MV-4-11 (cell line): ENCODE data around the gene PRSS33.
A peak's percentile ranks its signal among the peaks of the same experiment; 100 is the strongest.

Experiments used
- DNase-seq: peaks from one replicate; lab custom pipeline; 2025; lab: John Stamatoyannopoulos, UW

Gene PRSS33

DNA sequence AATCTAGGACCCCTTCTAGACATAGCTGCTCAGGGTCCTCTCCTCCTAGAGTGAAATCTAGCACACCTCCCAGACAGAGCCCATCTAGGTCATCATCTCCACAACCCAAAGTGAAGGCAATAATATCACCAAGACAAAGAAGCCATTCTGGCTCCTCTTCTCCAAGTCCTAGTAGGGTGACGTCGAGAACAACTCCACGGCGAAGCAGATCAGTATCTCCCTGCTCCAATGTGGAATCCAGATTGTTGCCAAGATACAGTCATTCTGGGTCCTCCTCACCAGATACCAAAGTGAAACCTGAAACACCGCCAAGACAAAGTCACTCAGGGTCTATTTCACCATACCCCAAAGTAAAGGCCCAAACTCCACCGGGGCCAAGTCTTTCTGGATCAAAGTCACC, 24.2 kb downstream of the PRSS33 start:
- no peak for DNase-seq

DNA sequence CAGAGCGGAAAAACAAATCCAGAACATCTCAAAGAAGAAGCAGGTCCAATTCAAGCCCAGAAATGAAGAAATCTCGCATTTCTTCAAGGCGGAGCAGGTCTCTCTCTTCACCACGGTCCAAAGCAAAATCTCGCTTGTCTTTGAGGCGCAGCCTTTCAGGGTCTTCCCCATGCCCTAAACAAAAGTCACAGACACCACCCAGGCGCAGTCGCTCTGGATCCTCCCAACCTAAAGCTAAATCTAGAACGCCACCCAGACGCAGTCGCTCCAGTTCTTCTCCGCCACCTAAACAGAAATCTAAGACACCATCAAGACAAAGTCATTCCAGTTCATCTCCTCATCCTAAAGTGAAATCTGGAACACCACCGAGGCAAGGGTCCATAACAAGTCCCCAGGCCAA, 24.6 kb downstream of the PRSS33 start:
- DNase-seq: no peak

DNA sequence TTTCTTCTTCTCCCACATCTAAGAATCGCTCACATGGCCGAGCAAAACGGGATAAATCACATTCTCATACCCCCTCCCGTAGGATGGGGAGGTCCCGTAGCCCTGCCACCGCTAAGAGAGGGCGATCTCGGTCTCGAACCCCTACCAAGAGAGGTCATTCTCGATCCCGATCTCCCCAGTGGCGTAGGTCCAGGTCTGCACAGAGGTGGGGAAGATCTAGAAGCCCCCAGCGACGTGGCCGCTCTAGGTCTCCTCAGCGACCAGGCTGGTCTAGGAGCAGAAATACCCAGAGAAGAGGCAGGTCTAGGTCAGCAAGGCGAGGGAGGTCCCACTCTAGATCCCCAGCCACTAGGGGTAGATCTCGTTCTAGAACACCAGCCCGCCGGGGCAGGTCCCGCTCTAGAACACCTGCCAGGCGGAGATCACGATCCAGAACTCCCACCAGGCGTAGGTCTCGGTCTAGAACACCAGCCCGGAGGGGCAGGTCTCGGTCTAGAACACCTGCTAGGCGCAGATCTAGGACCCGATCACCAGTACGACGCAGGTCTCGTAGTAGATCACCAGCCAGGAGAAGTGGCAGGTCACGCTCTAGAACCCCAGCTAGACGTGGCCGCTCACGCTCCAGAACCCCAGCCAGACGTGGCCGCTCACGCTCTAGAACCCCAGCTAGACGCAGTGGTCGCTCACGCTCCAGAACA, 25.3 kb downstream of the PRSS33 start:
- no peak for DNase-seq

DNA sequence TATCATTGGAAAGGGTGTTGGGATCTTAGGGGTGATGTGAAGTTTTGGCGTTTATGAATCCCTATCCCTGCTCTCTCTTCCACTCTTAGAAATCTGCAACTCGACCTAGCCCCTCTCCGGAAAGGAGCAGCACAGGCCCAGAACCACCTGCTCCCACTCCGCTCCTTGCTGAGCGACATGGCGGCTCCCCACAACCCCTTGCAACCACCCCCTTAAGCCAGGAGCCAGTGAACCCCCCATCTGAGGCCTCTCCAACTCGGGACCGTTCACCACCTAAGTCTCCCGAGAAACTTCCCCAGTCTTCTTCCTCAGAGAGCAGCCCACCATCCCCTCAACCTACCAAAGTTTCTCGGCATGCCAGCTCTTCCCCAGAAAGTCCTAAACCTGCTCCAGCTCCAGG, 25.9 kb downstream of the PRSS33 start:
- no peak for DNase-seq

DNA sequence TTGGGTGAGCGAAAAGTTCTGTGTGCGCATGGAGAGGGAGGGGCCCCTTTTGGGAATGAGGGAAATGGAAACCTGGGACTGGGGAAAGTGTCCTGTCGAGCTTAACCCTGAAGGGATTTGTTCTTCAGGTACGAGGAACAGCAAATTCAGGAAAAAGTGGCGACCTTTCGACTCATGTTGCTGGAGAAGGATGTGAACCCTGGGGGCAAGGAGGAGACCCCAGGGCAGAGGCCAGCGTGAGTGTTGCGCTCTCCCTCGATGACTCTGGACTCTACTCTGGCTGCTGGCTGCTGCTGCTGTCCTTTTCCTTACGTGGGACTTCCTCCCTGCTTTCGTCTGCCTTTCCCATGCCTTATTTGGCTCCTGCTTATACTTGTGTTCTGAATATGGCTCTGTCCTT, 30.0 kb downstream of the PRSS33 start:
- no peak for DNase-seq

DNA sequence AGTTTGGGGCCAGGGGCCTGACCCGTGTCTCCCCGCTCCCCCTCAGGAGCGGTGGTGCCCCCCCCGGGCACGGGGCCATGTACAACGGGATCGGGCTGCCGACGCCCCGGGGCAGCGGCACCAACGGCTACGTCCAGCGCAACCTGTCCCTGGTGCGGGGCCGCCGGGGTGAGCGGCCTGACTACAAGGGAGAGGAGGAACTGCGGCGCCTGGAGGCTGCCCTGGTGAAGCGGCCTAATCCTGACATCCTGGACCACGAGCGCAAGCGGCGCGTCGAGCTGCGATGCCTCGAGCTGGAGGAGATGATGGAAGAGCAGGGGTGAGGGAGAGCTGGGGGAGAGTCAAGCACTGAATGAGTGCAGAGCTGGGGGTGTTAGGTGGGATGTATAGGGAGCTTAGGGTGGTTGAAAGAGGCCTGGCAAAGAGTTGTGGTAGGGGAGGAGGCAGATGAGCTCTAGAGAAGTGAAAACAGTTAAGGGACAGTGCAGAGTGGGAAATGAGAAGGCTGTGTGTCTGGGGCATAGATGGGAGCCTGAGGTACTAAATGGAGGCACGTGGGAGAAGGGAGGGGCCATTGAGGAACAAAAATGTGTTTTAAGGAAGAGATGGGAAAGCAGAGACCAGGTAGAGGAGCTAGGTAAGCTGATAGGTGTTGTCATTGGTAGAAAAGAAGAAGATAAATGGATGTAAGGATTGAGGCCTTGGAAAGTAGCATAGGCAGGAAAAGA, 30.9 kb downstream of the PRSS33 start:
- DNase-seq: peak; percentile 67

DNA sequence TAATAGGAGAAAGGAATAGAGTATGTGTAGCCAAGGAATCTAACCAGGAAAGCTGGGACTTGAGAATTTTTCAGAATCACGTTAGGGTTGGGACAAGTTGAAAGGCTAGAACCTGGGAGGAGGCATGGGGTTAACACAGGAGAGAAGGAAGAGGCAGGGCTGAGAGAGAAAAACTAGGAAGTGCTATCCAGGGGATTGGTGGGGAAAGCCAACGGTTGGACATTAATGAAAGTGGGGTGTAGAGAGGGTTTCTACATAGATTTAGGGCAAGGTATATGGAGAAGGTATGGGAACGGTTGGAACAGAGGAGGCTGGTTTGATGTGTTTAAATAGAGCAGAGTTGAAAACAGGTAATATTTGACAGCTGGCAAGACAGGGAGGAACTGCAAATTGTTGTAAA, 32.2 kb downstream of the PRSS33 start:
- no peak for DNase-seq

DNA sequence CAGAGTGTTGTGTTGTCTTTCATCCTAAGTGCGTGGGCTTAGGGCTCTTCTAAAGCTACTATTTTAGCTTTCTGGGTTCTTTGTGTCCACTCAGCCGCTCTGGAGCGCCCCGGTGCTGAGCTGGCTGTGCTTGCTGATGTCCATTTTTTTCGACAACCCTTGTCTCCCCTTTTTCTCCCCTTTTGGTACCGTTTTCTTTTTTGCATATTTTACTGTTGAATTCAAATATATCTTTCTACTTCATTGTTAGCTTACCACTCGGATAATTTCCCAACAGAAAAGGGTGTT, 33.7 kb downstream of the PRSS33 start:
- no peak for DNase-seq

DNA sequence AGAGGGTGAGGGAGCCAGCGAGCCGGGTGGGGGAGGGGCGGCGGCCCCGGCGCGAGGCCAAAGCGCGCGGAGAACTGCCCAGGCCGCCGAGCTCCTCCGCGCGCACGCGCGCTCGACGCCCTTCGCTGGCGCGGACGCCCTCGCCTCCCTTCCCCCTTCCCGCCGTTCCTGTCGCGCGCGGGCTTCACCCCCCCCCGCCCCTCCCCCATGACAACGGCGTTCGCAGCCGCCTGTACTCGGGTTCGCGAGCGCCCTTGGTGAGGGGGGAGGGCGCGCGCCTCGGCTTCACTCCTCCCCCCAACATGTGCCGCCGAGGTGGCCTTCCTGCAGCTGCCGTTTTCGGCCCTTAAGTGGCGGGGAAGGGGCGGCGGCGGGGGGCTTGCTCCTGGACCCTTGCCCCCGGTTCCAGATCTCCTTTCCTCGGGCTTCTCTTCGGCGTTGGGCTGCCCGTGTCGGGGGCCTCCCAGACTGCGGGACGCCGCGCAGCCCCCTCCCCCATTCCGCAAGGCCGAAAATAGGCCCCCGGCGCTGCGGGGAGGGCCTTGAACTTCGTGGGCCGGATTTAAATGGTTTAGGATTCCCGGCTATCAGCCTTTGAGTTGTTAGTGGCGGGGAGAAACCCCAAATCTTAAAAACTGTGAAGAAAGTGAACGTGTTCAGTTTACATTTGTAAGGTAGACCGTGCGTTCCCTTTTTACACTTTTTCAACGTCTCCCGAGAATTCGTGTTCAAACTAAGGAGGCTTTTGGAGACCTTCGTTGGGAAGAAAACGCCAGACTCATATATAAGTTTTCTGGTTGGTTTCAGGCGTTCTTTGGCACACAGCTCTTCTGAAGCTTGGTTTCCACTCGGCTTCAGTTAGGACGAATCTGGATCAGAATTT, 34.3 kb downstream of the PRSS33 start:
- DNase-seq: peak; percentile 62

DNA sequence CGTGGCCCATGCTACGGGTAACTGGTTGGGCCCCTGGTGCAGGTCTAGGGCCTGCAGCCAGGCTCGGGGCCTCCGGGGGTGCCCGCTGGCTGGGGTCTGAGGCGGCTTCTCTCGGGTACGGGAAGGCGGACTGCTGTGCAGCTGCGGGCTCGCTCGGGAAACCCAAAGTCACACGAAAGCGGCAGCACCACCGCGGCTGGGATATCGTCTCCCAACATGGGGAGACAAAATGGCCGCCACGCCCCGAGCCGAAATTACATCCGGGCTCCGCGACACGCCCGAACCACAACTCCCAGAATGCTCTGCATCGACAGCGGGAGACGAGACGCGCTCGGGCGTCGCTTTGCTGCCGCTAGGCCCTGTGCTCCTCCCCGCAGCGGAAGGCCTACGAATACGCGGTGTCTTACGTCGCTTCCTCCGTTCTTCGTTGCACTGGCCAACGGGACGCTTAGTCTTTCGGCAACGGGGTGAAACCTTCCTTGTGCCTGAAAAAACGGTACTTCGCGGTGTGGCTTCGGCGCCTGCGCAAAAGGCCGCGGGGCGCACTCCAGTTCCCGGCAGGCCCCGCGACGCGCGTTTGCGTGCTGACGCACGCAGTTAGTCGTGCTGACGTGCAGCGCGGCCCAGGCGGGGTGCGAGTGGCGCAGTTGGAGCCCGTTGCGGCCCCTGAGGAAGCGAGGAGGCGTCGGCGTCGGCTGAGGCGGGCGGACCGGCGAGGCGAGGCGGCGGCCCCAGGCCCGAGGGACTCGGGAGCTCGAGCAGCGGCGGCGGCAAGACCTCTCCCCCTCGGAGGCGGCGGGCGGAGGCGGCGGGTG, 35.1 kb downstream of the PRSS33 start, which contains the start of gene SRRM2:
Gene SRRM2 (plus strand): TSS at position 604 of the 815 bp plus-strand sequence. CDS start 3,727 bp downstream, outside the sequence.
- peak; percentile 95 for DNase-seq

DNA sequence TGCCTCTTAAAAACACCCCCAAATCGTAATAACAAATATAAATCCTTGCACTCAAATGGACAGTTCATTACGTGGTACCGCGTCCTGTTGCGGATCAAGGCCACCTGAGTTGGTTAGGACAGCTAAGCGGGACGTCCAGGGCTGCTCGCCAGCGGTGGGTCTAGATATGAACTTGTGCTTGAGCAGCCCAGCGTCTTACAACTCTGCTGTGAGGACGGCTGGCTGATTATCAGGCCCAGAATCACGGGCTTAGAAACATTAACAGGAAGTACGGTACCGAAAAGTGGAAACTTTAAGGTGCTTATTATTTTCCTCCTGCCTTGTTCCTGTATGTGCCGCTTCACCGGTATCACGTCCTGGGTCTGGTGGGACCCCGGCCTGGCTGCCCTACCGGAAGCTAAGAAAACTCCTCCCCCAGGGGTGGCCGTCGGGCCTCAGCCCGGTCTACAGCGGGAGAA, 35.8 kb downstream of the PRSS33 start:
- DNase-seq: peak; percentile 69

DNA sequence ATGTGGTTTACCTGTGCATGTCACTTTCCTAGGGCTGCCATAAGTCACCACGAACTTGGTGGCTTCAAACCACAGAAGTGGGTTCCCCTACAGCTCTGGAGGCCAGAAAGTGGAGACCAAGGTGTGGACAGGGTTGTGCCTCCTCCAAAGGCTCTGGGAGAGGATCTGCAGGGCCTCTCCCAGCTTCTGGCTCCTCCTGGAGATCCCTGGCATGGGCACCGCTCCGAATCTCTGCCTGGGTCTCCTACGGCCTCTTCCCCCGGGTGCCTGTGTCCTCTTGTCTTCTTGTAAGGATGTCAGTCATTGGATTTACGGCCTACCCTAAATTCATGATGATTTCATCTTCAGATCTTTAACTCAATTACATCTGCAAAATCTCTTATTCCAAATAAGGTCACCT, 37.4 kb downstream of the PRSS33 start:
- no peak for DNase-seq

DNA sequence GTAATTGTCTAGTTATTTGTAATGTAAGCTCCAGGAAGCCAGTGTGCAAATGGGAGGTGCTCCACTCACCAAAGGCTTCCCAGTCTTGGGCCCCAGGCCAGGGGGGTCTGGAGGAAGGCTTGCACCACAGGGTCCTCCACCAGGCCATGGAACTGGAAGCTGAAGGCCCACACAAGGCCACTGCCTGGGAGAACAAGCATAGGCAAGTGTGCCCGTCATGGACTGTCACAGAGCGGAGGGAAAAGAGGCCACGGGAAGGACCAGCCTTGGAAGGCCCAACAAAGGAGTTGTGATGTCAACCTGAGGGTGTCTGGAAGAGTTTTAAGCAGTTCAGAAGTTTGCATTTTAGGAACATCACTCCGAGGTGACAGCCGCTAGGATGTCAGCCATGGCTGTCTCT, 37.9 kb downstream of the PRSS33 start:
- no peak for DNase-seq

DNA sequence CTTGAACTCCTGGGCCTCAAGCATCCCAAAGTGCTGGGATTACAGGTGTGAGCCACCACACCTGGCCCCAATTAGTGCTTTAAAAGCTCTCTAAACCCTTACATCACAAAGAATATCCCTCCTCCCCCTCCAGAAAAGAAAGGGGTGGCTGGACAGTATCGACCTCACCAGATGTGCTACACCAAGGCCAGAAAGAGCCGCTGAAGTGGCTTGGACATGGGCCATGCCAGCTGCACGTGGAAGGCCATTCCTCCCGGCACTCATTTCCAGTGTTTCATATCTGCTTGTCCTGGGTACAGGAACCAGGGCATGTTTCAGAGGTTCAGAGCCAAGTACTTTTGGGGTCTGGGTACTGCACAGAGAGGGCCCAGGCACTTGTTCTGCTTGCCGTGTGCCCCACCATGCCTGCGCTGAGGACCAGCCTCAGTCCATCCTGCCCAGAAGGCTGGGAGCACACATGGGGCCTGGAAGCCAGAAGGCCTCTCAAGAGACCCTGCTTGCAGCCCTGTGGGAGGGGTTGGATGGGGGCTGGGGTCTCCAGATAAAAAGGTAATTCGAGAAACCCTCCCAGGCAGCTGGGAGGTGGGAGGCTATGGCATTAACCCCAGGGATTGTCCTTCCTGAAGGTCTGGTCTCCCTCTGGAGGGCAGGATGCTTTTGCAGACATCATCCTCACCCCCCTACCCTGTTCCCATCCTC, 38.5 kb downstream of the PRSS33 start:
- no peak for DNase-seq

DNA sequence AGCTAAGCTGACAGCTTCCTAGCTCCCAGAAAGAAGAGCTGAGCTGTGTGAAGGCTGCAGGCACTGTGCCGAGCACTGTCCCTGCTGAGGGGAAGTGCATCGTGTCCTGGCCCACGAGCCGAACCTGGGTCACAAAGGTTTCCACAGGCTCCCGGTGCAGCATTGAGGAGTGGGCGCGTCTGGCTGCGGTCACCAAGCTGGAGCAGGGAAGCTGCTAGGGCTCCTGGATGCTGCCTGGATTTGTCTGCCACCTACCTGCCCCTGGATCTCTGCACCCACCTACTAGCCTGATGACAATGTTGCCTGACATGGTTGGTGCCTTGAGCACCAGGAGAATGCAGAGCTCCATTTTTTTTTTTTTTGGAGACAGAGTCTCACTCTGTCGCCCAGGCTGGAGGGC, 41.4 kb downstream of the PRSS33 start:
- no peak for DNase-seq

DNA sequence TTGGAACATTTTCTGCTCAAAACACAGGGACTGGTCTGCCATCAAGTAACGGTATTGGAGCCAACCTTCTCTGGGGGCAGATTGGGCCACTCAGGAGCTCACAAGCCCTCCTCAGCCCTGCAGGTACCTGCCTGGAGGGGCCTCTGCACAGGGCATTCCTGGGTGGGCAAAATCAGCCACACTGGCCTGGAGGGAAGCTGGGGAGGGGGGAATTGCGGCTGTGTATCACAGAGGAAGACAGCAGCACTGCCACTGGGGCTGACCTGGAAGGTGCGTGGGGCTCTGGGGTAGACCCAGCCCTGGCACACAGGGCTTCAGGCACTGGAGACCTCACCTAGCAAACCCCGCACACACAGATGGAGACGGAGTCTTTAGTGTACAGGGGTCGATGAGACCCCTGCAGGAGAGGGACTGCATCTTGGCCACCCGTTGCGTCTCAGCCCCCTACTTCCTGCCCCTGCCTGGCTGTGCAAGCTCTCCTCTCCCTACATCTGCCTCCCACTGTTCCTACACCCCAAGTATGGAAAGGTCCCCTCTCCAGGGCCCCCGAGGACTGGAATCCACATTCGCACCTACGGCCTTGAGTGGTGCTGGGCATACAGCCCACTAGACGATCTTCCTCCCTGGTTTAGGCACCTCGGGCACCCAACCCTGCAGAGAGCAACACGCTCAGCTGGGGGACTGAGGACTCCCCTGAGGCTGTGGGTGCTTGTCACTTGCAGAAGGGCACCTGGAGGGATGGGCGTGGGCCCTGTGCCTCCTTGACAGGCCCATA, 42.1 kb downstream of the PRSS33 start:
- no peak for DNase-seq

DNA sequence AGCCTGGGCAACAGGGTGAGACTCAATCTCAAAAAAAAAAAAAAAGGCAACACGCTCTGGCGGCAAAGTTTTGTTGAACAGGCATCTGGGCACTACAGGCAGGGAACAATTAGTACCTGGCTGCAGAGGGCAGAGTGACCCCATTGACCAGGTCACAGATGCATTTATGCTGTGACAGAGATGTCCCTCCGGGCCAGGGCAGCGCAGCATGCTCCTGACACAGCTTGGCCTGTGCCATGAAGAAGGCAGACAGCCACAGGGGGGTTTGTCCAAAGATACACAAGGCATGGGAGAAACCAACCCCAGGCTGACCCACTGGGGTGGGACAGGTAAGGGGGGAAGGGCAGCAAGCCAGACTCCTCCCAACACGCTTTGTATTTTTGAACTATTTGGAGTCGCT, 42.6 kb downstream of the PRSS33 start:
- no peak for DNase-seq

DNA sequence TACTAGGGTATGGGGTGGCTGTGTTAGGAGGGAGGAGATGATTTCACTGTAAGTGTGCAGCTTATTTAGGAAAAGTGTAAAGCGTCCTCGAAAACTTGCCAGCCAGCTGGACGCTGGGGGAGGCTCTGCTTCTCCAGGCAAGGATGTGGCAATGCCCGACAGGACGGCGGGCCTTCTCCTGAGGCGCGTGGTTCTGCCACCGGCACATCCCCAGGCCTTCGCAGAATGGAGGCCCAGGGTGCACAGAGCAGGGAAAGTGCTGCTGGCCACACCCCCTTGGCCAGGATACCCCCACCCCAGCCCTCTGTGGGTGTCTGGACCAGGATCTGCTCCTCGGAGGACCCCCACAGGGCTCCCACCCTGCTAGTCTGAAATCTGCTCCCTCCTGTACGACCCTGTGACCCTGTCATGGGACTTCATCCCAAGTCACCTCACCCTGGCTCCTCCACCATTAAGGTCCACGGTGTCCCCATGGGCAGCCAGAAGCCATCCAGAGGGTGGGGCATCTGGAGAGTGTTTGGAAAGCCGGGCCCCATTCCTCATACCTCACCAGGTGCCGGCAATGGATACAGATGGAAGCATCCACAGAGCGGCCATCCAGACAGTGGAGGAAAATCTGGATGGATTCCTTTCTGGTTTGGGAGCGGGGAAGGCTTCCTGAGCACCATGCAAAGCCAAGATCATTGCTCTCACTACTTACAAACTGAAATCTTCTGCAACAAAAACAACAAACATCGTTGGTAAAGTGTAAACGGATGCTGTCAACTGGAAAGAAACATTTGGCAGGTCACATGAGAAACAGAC, 44.2 kb downstream of the PRSS33 start:
- DNase-seq: no peak

DNA sequence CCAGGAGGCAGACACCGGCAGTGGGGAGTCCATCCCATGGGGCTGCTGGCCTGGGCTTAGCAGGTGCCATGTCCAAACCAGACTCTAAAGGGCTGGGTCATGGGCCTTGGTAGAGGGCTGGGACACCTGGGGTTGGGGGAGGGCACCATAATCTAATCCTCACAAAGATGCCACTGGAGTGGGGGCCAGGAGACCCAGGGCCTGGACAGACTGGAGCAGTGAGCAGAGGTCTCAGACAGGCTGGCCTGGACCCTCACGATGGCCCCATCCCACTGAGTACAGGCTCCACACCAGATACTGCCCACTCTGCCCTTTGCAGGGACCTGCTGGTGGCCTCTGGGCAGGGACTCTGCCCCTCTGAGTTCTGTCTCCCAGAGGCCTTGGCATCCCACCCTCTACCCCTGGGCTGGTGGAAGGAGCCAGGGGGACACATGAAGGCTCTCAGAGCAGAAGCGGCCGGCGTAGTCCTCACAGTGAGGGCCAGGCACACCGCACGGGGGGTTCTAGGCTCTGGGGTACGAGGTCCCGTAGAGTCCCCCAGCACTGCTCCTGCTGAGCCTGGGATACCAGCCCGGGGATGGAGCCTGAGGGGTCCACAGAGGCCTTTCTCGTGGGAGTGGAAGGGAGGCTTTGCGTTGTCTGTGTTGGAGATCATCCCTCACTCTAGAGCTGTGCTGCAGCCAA, 44.9 kb downstream of the PRSS33 start:
- no peak for DNase-seq
